ENCODE results near the gene ALDH8A1. TPM values are rescaled to one million over a fixed set of nuclear protein-coding genes. Genes with fewer than 3 reads are reported as not detected.

ALDH8A1 gene
- total and polyA plus RNA-seq, 10 of the 15 experiments (the other 5 are each of a cell fraction or from before 2014, with no cell fraction given), result 0.13 to 1.8 (median 0.62) TPM; not detected in 3

GRCh38 chr6:134870677-134871498 is 79.0 kb downstream of the ALDH8A1 start (continued):
- TF ChIP-seq ATF3 (IDR thresholded peaks at IDR 0.05; ENCODE audit: borderline replicate concordance, extremely low read depth, low read depth, low read length), result no peak
- 0 out of 2 replicates have a peak, but pooled peaks have one; percentile 25 for TF ChIP-seq IKZF1 (conservative IDR thresholded peaks at IDR 0.05)
- peak; percentile 69 for TF ChIP-seq EED (IDR thresholded peaks at IDR 0.05; ENCODE audit: low read depth)
- TF ChIP-seq CEBPB (IDR thresholded peaks at IDR 0.05; ENCODE audit: borderline replicate concordance in 1 of 2, low read depth in 2 of 2, low read length in 2 of 2), result peak; percentile 19 to 52; a peak in 2 of 4 replicates
- peak; percentile 93 for TF ChIP-seq RUNX3 (IDR thresholded peaks at IDR 0.05; ENCODE audit: low read length)
- peak; percentile 60 for TF ChIP-seq PML (IDR thresholded peaks at IDR 0.05; ENCODE audit: low read length)
- no peak for TF ChIP-seq RB1 (IDR thresholded peaks at IDR 0.05; ENCODE audit: borderline replicate concordance)
- no peak for TF ChIP-seq ZBED1 (IDR thresholded peaks at IDR 0.05; ENCODE audit: borderline replicate concordance)
- no peak for TF ChIP-seq LARP7 (IDR thresholded peaks at IDR 0.05)
- 0 out of 2 replicates have a peak, but pooled peaks have one; percentile 28 for TF ChIP-seq IRF4 (IDR thresholded peaks at IDR 0.05; ENCODE audit: low read depth, low read length)
- no peak for TF ChIP-seq PAX8 (IDR thresholded peaks at IDR 0.05)
- TF ChIP-seq MXI1 (IDR thresholded peaks at IDR 0.05; ENCODE audit: low read depth, low read length), result no peak
- TF ChIP-seq HDAC2 (IDR thresholded peaks at IDR 0.05), result no peak
- no peak for TF ChIP-seq POLR2AphosphoS5 (IDR thresholded peaks at IDR 0.05; ENCODE audit: low read length)
- TF ChIP-seq TCF7 (IDR thresholded peaks at IDR 0.05; ENCODE audit: borderline replicate concordance), result no peak; the same call in 1 of the 2 replicates
- peak; percentile 93 for TF ChIP-seq NFIC (IDR thresholded peaks at IDR 0.05; ENCODE audit: low read depth, low read length)
- no peak for TF ChIP-seq ETV6 (conservative IDR thresholded peaks at IDR 0.05 in 1 of 2, IDR thresholded peaks at IDR 0.05 in 1 of 2; ENCODE audit: borderline replicate concordance in 1 of 2, low read depth in 1 of 2)
- TF ChIP-seq NR2F1 (conservative IDR thresholded peaks at IDR 0.05), result no peak
- TF ChIP-seq KDM1A (IDR thresholded peaks at IDR 0.05; ENCODE audit: borderline replicate concordance), result no peak
- TF ChIP-seq ZNF217 (IDR thresholded peaks at IDR 0.05), result no peak
- TF ChIP-seq HSF1 (IDR thresholded peaks at IDR 0.05; ENCODE audit: low read depth, low read length), result no peak
- no peak for TF ChIP-seq MAX (IDR thresholded peaks at IDR 0.05; ENCODE audit: low read depth, low read length)
- no peak for TF ChIP-seq BRCA1 (IDR thresholded peaks at IDR 0.05; ENCODE audit: low read depth, low read length)
- no peak for TF ChIP-seq ZNF24 (IDR thresholded peaks at IDR 0.05)
- no peak for TF ChIP-seq ZZZ3 (IDR thresholded peaks at IDR 0.05; ENCODE audit: control insufficient read depth, insufficient read length, low read depth)
- TF ChIP-seq CREB1 (IDR thresholded peaks at IDR 0.05; ENCODE audit: low read depth), result no peak
- TF ChIP-seq GABPA (IDR thresholded peaks at IDR 0.05; ENCODE audit: low read depth), result no peak
- 0 out of 2 replicates have a peak, but pooled peaks have one; percentile 7 for TF ChIP-seq BCL11A (IDR thresholded peaks at IDR 0.05; ENCODE audit: low read depth, low read length)
- peak in 1 of 2 experiments; percentile 15; a peak in 1 of 4 replicates for TF ChIP-seq EP300 (IDR thresholded peaks at IDR 0.05; ENCODE audit: borderline replicate concordance in 1 of 2, control insufficient read depth in 1 of 2, low read depth in 2 of 2, low read length in 2 of 2)
- TF ChIP-seq STAT1 (conservative IDR thresholded peaks at IDR 0.05), result no peak
- 0 out of 2 replicates have a peak, but pooled peaks have one; percentile 76 for TF ChIP-seq RBBP5 (conservative IDR thresholded peaks at IDR 0.05)
